Activated T-cell treated with anti-CD3 and anti-CD28 coated beads for 48 hours (primary cell): ENCODE results near the gene GOLGA7B.

Experiments
- DNase-seq: peaks from one replicate; pipeline ENCODE4 v3.0.0-alpha.2; 2020; ENCODE audit warnings: low read depth

GOLGA7B gene

GRCh38 chr10:97895915-97896314 lies 46.3 kb downstream of the GOLGA7B start:
- DNase-seq: no peak

GRCh38 chr10:97896756-97897358 lies 47.2 kb downstream of the GOLGA7B start:
- DNase-seq: no peak

- no peak for DNase-seq
These were observed 48.8 kb downstream of the GOLGA7B start for GRCh38 chr10:97898429-97898828.

GRCh38 chr10:97901381-97901780 lies 51.7 kb downstream of the GOLGA7B start:
- DNase-seq: no peak

- DNase-seq: no peak
These were observed 53.7 kb downstream of the GOLGA7B start for GRCh38 chr10:97903128-97904017.

- no peak for DNase-seq
These were observed 54.4 kb downstream of the GOLGA7B start for GRCh38 chr10:97904018-97904381.

- no peak for DNase-seq
These were observed 54.9 kb downstream of the GOLGA7B start for GRCh38 chr10:97904576-97904975.

- no peak for DNase-seq
These were observed 55.6 kb downstream of the GOLGA7B start for GRCh38 chr10:97905276-97905675.

GRCh38 chr10:97907211-97907610 lies 57.6 kb downstream of the GOLGA7B start:
- DNase-seq: no peak

GRCh38 chr10:97907830-97908229 lies 58.2 kb downstream of the GOLGA7B start:
- DNase-seq: no peak

GRCh38 chr10:97910661-97911060 lies 61.0 kb downstream of the GOLGA7B start:
- no peak for DNase-seq

GRCh38 chr10:97911217-97911616 lies 61.6 kb downstream of the GOLGA7B start:
- DNase-seq: no peak

GRCh38 chr10:97913193-97913592 lies 63.5 kb downstream of the GOLGA7B start:
- no peak for DNase-seq

- no peak for DNase-seq
These were observed 64.0 kb downstream of the GOLGA7B start for GRCh38 chr10:97913614-97914013.

GRCh38 chr10:97914171-97914836 lies 64.7 kb downstream of the GOLGA7B start:
- DNase-seq: no peak

- DNase-seq: peak; percentile 74
These were observed 65.2 kb downstream of the GOLGA7B start for GRCh38 chr10:97914837-97915211.

GRCh38 chr10:97915346-97916131 lies 65.9 kb downstream of the GOLGA7B start:
- no peak for DNase-seq

- no peak for DNase-seq
These were observed 66.9 kb downstream of the GOLGA7B start for GRCh38 chr10:97916586-97916985.

- DNase-seq: no peak
These were observed 69.4 kb downstream of the GOLGA7B start for GRCh38 chr10:97919012-97919411.

- no peak for DNase-seq
These were observed 71.2 kb downstream of the GOLGA7B start for GRCh38 chr10:97920865-97921264.
